Coronary artery (tissue), 2 donors: ENCODE results near the gene DLEC1.

Source experiments
- DNase-seq: peaks from one replicate; pipeline ENCODE4 v3.0.0-alpha.2; 2017; ENCODE audit warnings: low spot score
- H3K27ac ChIP-seq, 2 donors: fragments of 200-600 bp; sonication (generic); one replicate each; pipeline ENCODE4 v1.5.1; 2016 to 2019
- H3K4me3 ChIP-seq: fragments of 200-600 bp; sonication (generic); 2 replicates; pipeline ENCODE4 v1.5.1; 2016; ENCODE audit warnings: mild to moderate bottlenecking, moderate library complexity
- CTCF ChIP-seq: fragments of 200-600 bp; sonication (generic); IDR thresholded peaks from one replicate; pipeline ENCODE4 v1.5.1; 2019; ENCODE audit warnings: antibody characterized with exemption

The DLEC1 gene

GRCh38 chr3:38005076-38006020 lies 33.7 kb upstream of the DLEC1 start:
- no peak for TF ChIP-seq CTCF
- Histone ChIP-seq H3K4me3 (no peak overlapping the region), H3K27ac (peak overlapping the region in 1 of 2 donors; percentile 56)
- no peak for DNase-seq

GRCh38 chr3:38006031-38006430 lies 33.0 kb upstream of the DLEC1 start:
- DNase-seq, result no peak
- no peak overlapping the region for H3K4me3 ChIP-seq
- peak overlapping the region in 1 of 2 donors; percentile 38 for H3K27ac ChIP-seq
- TF ChIP-seq CTCF, result no peak

GRCh38 chr3:38006445-38006995 lies 32.5 kb upstream of the DLEC1 start:
- DNase-seq, result no peak
- no peak overlapping the region for H3K4me3 ChIP-seq
- H3K27ac ChIP-seq, result no peak overlapping the region
- no peak for TF ChIP-seq CTCF

- Histone ChIP-seq H3K4me3 (no peak overlapping the region), H3K27ac (no peak overlapping the region)
- DNase-seq, result no peak
- no peak for TF ChIP-seq CTCF
Measured at GRCh38 chr3:38007754-38008090, 31.3 kb upstream of the DLEC1 start.

GRCh38 chr3:38008191-38008701 lies 30.8 kb upstream of the DLEC1 start:
- Histone ChIP-seq H3K27ac (no peak overlapping the region), H3K4me3 (no peak overlapping the region)
- no peak for DNase-seq
- TF ChIP-seq CTCF, result no peak

GRCh38 chr3:38008971-38009580 lies 29.9 kb upstream of the DLEC1 start:
- no peak for DNase-seq
- Histone ChIP-seq H3K4me3 (no peak overlapping the region), H3K27ac (no peak overlapping the region)
- TF ChIP-seq CTCF, result no peak
